ENCODE measurements around the gene SFTA2. TPM values are rescaled to one million over a fixed set of nuclear protein-coding genes. Genes with fewer than 3 reads are reported as not detected.
"Not testable (repeated sequence)": the region's sequence is repeated elsewhere in the genome, so short reads cannot be mapped to it uniquely, and the experiment has no call there.

The SFTA2 gene
- total RNA-seq, 1 experiment from 2014 or later = not detected

DNA sequence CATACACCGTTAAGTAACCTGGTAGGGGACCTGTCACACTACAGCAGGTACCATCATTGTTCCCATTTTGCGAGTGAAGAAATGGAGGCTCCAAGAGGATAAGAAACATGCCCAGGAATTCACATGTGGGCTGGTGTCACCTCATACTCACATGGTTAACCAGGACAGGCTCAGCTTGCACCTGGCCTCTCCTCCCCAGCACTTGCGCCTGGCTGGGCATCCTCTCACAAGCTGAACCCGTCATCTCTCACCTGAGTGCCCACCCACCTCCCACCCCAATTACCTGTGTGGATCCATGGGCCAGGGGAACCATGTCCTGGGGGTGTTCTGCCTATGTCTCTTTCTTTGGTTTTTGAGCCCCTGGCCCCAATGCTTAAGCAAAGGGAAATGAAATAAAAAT, 1.5 kb downstream of the SFTA2 start:
- Histone ChIP-seq H3K4me3 (ENCODE audit: low read depth, low read length, poor library complexity, severe bottlenecking) (no peak overlapping the region), H3K4me1 (ENCODE audit: insufficient read depth, low read length, poor library complexity, severe bottlenecking) (peaks cover 5% of the 10 kb centered on the region), H3K27me3 (replicated peaks; ENCODE audit: insufficient read depth, low read depth, low read length, poor library complexity) (no peaks in the 10 kb centered on the region), H3K36me3 (ENCODE audit: insufficient read depth, low read length, poor library complexity, severe bottlenecking) (peaks cover 12% of the 10 kb centered on the region), H3K9me3 (ENCODE audit: low read depth, low read length, poor library complexity, severe bottlenecking) (no peaks in the 10 kb centered on the region), H3K27ac (ENCODE audit: low read depth, low read length, poor library complexity, severe bottlenecking) (no peak overlapping the region)
- TF ChIP-seq, protein P1, sequence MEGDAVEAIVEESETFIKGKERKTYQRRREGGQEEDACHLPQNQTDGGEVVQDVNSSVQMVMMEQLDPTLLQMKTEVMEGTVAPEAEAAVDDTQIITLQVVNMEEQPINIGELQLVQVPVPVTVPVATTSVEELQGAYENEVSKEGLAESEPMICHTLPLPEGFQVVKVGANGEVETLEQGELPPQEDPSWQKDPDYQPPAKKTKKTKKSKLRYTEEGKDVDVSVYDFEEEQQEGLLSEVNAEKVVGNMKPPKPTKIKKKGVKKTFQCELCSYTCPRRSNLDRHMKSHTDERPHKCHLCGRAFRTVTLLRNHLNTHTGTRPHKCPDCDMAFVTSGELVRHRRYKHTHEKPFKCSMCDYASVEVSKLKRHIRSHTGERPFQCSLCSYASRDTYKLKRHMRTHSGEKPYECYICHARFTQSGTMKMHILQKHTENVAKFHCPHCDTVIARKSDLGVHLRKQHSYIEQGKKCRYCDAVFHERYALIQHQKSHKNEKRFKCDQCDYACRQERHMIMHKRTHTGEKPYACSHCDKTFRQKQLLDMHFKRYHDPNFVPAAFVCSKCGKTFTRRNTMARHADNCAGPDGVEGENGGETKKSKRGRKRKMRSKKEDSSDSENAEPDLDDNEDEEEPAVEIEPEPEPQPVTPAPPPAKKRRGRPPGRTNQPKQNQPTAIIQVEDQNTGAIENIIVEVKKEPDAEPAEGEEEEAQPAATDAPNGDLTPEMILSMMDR (conservative IDR thresholded peaks at IDR 0.05; ENCODE audit: low read depth, low read length) = no peak
- TF ChIP-seq EZH2 (IDR thresholded peaks at IDR 0.05; ENCODE audit: borderline replicate concordance, low read depth, low read length, poor library complexity, severe bottlenecking) = no peak
- POLR2A ChIA-PET (ENCODE audit: low non-redundant PET) = no interaction called here
- intact Hi-C loops (cut with micrococcal nuclease; ENCODE audit: unreplicated experiment) = no loop called here
- no peak for DNase-seq (ENCODE audit: low spot score)
- BruUV-seq (replicated peaks) = no TSS peak
- CTCF ChIA-PET = no interaction called here

DNA sequence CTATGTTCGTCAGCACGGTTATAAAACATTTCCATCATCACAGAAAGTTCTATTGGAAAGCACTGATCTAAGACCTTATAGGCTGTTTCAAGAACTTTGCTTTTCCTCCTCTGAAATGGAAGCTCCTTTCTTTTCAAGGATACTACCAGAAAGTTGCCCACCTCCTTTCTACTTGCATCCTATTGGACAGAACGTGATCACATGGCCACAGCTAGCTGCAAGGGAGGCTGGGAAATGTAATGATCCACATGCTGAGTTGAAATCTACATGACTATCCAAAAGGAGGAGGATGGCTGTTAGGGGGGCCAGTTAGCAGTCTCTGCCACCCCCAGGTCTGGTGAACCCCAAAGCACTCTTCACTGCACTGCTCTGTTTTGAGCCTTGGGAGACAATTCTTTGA, 3.3 kb downstream of the SFTA2 start:
- H3K27ac ChIP-seq (ENCODE audit: low read depth, low read length, poor library complexity, severe bottlenecking) = no peak overlapping the region
- POLR2A ChIA-PET (ENCODE audit: low non-redundant PET) = no interaction called here
- TF ChIP-seq, protein P1 (conservative IDR thresholded peaks at IDR 0.05; ENCODE audit: low read depth, low read length) = no peak
- no peak for TF ChIP-seq EZH2 (IDR thresholded peaks at IDR 0.05; ENCODE audit: borderline replicate concordance, low read depth, low read length, poor library complexity, severe bottlenecking)
- H3K9me3 ChIP-seq (ENCODE audit: low read depth, low read length, poor library complexity, severe bottlenecking) = no peaks in the 10 kb centered on the region
- DNase-seq (ENCODE audit: low spot score) = no peak
- BruUV-seq (replicated peaks) = no TSS peak
- no peak overlapping the region for H3K4me3 ChIP-seq (ENCODE audit: low read depth, low read length, poor library complexity, severe bottlenecking)
- H3K4me1 ChIP-seq (ENCODE audit: insufficient read depth, low read length, poor library complexity, severe bottlenecking) = no peaks in the 10 kb centered on the region
- intact Hi-C loops (cut with micrococcal nuclease; ENCODE audit: unreplicated experiment) = no loop called here
- peaks cover 12% of the 10 kb centered on the region for H3K36me3 ChIP-seq (ENCODE audit: insufficient read depth, low read length, poor library complexity, severe bottlenecking)
- CTCF ChIA-PET = no interaction called here
- H3K27me3 ChIP-seq (replicated peaks; ENCODE audit: insufficient read depth, low read depth, low read length, poor library complexity) = no peaks in the 10 kb centered on the region

DNA sequence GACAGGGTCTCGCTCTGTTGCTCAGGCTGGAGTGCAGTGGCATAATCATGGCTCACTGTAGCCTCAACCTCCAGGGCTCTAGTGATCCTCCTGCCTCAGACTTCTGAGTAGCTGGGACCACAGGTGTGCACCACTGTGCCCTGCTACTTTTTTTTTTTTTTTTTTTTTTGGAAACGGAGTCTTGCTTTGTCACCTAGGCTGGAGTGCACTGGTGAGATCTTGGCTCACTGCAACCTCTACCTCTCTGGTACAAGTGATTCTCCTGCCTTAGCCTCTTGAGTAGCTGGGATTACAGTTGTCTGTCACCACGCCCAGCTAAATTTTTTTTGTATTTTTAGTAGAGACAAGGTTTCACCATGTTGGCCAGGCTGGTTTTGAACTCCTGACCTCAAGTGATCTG, 4.9 kb downstream of the SFTA2 start:
- BruUV-seq (replicated peaks); DNase-seq (ENCODE audit: low spot score); intact Hi-C loops (cut with micrococcal nuclease; ENCODE audit: unreplicated experiment); POLR2A ChIA-PET (ENCODE audit: low non-redundant PET); H3K27ac ChIP-seq (ENCODE audit: low read depth, low read length, poor library complexity, severe bottlenecking); H3K4me1 ChIP-seq (ENCODE audit: insufficient read depth, low read length, poor library complexity, severe bottlenecking); H3K4me3 ChIP-seq (ENCODE audit: low read depth, low read length, poor library complexity, severe bottlenecking); H3K9me3 ChIP-seq (ENCODE audit: low read depth, low read length, poor library complexity, severe bottlenecking); CTCF ChIA-PET; H3K27me3 ChIP-seq (replicated peaks; ENCODE audit: insufficient read depth, low read depth, low read length, poor library complexity): not testable (repeated sequence)
- peaks cover 21% of the 10 kb centered on the region for H3K36me3 ChIP-seq (ENCODE audit: insufficient read depth, low read length, poor library complexity, severe bottlenecking)

DNA sequence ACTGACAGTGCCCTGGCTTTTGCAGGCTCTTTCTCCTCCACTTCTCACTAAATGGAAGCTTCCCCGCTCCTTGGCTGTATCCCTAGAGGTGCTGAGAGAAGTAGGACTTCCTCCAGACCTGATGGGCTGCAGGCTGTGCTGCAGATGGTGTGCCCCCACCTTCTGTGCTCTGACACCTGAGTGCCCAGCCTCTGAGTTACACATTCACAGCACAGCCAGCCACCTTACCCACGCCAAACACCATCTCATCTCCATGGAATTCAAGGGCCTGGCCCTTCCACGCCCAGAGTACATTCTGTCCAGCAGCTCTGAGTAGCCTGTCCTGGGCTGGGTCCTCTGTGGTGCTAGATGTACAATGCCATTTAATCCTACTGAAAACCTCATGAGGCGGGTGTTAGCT, 5.3 kb downstream of the SFTA2 start:
- no TSS peak for BruUV-seq (replicated peaks)
- intact Hi-C loops (cut with micrococcal nuclease; ENCODE audit: unreplicated experiment) = no loop called here
- TF ChIP-seq, protein P1 (conservative IDR thresholded peaks at IDR 0.05; ENCODE audit: low read depth, low read length) = no peak
- TF ChIP-seq EZH2 (IDR thresholded peaks at IDR 0.05; ENCODE audit: borderline replicate concordance, low read depth, low read length, poor library complexity, severe bottlenecking) = no peak
- Histone ChIP-seq H3K4me1 (ENCODE audit: insufficient read depth, low read length, poor library complexity, severe bottlenecking) (no peaks in the 10 kb centered on the region), H3K4me3 (ENCODE audit: low read depth, low read length, poor library complexity, severe bottlenecking) (no peak overlapping the region), H3K27ac (ENCODE audit: low read depth, low read length, poor library complexity, severe bottlenecking) (no peak overlapping the region), H3K9me3 (ENCODE audit: low read depth, low read length, poor library complexity, severe bottlenecking) (no peaks in the 10 kb centered on the region), H3K27me3 (replicated peaks; ENCODE audit: insufficient read depth, low read depth, low read length, poor library complexity) (no peaks in the 10 kb centered on the region), H3K36me3 (ENCODE audit: insufficient read depth, low read length, poor library complexity, severe bottlenecking) (peaks cover 25% of the 10 kb centered on the region)
- POLR2A ChIA-PET (ENCODE audit: low non-redundant PET) = no interaction called here
- no peak for DNase-seq (ENCODE audit: low spot score)
- CTCF ChIA-PET = interaction anchor here (1.3 kb wide), 1 partner anchor 153 kb away, joined by 3 read pairs; no protein-coding TSS in a partner anchor

DNA sequence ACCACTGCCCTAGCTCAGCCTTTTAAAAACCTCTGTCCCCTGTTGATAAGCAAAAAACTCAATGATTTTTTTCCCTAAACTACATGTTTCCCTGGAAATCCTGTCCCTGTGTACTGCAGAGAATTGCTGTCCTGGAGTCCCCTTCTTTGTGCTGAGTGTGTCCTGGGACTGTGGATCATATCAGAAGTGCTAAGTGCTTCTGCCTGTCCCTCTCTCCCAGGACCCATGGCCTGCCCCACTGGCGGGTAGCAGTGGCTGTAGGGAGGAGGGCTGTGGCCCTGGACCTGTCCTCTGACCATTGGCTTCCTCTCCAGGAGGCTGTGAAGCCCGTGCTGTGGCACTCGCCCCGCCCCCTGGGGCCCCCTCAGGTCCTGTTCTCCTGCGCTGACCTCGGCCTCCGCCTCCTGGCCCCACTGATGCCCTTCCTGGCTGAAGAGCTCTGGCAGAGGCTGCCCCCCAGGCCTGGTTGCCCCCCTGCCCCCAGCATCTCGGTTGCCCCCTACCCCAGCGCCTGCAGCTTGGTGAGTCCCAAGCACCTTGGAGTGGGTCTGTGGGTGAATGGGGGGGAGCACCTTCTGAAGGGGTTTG, 7.8 kb downstream of the SFTA2 start:
- DNase-seq (ENCODE audit: low spot score); intact Hi-C loops (cut with micrococcal nuclease; ENCODE audit: unreplicated experiment); BruUV-seq (replicated peaks); CTCF ChIA-PET; H3K27me3 ChIP-seq (replicated peaks; ENCODE audit: insufficient read depth, low read depth, low read length, poor library complexity); H3K27ac ChIP-seq (ENCODE audit: low read depth, low read length, poor library complexity, severe bottlenecking); H3K9me3 ChIP-seq (ENCODE audit: low read depth, low read length, poor library complexity, severe bottlenecking); H3K4me3 ChIP-seq (ENCODE audit: low read depth, low read length, poor library complexity, severe bottlenecking); H3K4me1 ChIP-seq (ENCODE audit: insufficient read depth, low read length, poor library complexity, severe bottlenecking); POLR2A ChIA-PET (ENCODE audit: low non-redundant PET): not testable (repeated sequence)
- peaks cover 38% of the 10 kb centered on the region for H3K36me3 ChIP-seq (ENCODE audit: insufficient read depth, low read length, poor library complexity, severe bottlenecking)

Measured in A673 (cell line).